H1 (cell line): ENCODE measurements around the gene GPANK1. TPM values are rescaled to one million over a fixed set of nuclear protein-coding genes. Genes with fewer than 3 reads are reported as not detected.
A peak's percentile ranks its signal among the peaks of the same experiment; 100 is the strongest.

Experiments used
- ATF2 ChIP-seq: IDR thresholded peaks from 2 replicates; pipeline ENCODE4 v1.6.1; 2012; ENCODE audit warnings: low read length, inconsistent platforms
- BCL11A ChIP-seq, 2 experiments: IDR thresholded peaks; one replicate each; pipeline ENCODE4 v1.6.1; 2011; ENCODE audit warnings: low read depth in 2 of 2, low read length in 2 of 2, mild to moderate bottlenecking in 2 of 2
- CHD1 ChIP-seq: IDR thresholded peaks from 2 replicates; pipeline ENCODE4 v1.6.1; 2012; ENCODE audit warnings: low read depth, low read length, improper control_type of control experiment
- CHD2 ChIP-seq: IDR thresholded peaks from 2 replicates; pipeline ENCODE4 v1.6.1; 2012; ENCODE audit warnings: low read length, improper control_type of control experiment
- FOSL1 ChIP-seq: IDR thresholded peaks from 2 replicates; pipeline ENCODE4 v1.6.1; 2011; ENCODE audit warnings: mild to moderate bottlenecking, low read depth, low read length, moderate library complexity; ENCODE audit not compliant: insufficient read depth
- GABPA ChIP-seq: IDR thresholded peaks from 2 replicates; pipeline ENCODE4 v1.6.1; 2011; ENCODE audit warnings: mild to moderate bottlenecking, low read length, moderate library complexity, borderline replicate concordance; ENCODE audit not compliant: insufficient read depth
- HDAC2 ChIP-seq, 2 experiments: fragments of 300-600 bp in 1 of 2; sonication (generic) in 1 of 2; IDR thresholded peaks; 2 replicates each; pipeline ENCODE4 v1.6.1; 2011 to 2012; ENCODE audit warnings: low read depth in 2 of 2, low read length in 2 of 2, mild to moderate bottlenecking in 2 of 2, moderate library complexity in 2 of 2, borderline replicate concordance in 1 of 2, inconsistent platforms in 1 of 2
- HDAC6 ChIP-seq: IDR thresholded peaks from one replicate; pipeline ENCODE4 v1.7.1; 2012; ENCODE audit warnings: low read depth, mild to moderate bottlenecking, inconsistent platforms, low read length, moderate library complexity
- JUN ChIP-seq: IDR thresholded peaks from 2 replicates; pipeline ENCODE4 v1.6.1; 2011; ENCODE audit warnings: low read depth, mild to moderate bottlenecking, improper control_type of control experiment, low read length
- MAX ChIP-seq: IDR thresholded peaks from 2 replicates; pipeline ENCODE4 v1.6.1; 2012; ENCODE audit warnings: inconsistent platforms
- POLR2AphosphoS5 ChIP-seq: IDR thresholded peaks from 2 replicates; pipeline ENCODE4 v1.6.1; 2011; ENCODE audit warnings: low read depth, low read length
- RBBP5 ChIP-seq: IDR thresholded peaks from 2 replicates; pipeline ENCODE4 v1.7.1; 2012; ENCODE audit warnings: low read depth, mild to moderate bottlenecking, inconsistent platforms, low read length, moderate library complexity, borderline replicate concordance
- SAP30 ChIP-seq: fragments of 300-600 bp; sonication (generic); IDR thresholded peaks from 2 replicates; pipeline ENCODE4 v1.7.1; 2012; ENCODE audit warnings: low read length, moderate library complexity, mild to moderate bottlenecking, inconsistent platforms; ENCODE audit not compliant: insufficient read depth, insufficient replicate concordance
- TCF12 ChIP-seq: IDR thresholded peaks from 2 replicates; pipeline ENCODE4 v1.6.1; 2011; ENCODE audit warnings: low read depth, mild to moderate bottlenecking, low read length
- TEAD4 ChIP-seq: IDR thresholded peaks from 2 replicates; pipeline ENCODE4 v1.6.1; 2012; ENCODE audit warnings: low read depth, low read length, inconsistent platforms, mixed read lengths
- USF2 ChIP-seq: IDR thresholded peaks from 2 replicates; pipeline ENCODE4 v1.6.1; 2011; ENCODE audit warnings: low read length, improper control_type of control experiment
- YY1 ChIP-seq: IDR thresholded peaks from 2 replicates; pipeline ENCODE4 v1.6.1; 2011; ENCODE audit warnings: low read depth, mild to moderate bottlenecking, low read length
- polyA plus RNA-seq, 7 experiments: library from polyadenylated mRNA; depleted of rRNA in 3 of 7; stranded (reverse) in 5 of 7; unstranded in 2 of 7; fragments of >200 nt in 5 of 7; fragments of 200-250 nt in 2 of 7; gene quantifications; 1 replicate in 5 of 7; 2 replicates in 1 of 7; 4 replicates in 1 of 7; pipeline versions ENCODE4 v1.2.1 to v1.2.3, GENCODE V29; 2011 to 2013; ENCODE audit warnings: missing spikeins in 2 of 7, mixed read lengths in 2 of 7
- total RNA-seq: library from RNA; stranded (reverse); fragmentation: NEBNext Ultra II Directional; extraction: Animal tissue kit (Norgen Biotek cat#: 25700); gene quantifications from 2 replicates; pipeline ENCODE4 v1.2.1, GENCODE V29; 2021
- TF ChIP-seq, protein P1 (sequence below): IDR thresholded peaks from 2 replicates; pipeline ENCODE4 v1.6.1; 2012; ENCODE audit warnings: inconsistent platforms

Gene GPANK1
- total and polyA plus RNA-seq, 2 of the 8 experiments (the other 6 are each of a cell fraction or from before 2014, with no cell fraction given) = 24.5 to 30.2 TPM

DNA sequence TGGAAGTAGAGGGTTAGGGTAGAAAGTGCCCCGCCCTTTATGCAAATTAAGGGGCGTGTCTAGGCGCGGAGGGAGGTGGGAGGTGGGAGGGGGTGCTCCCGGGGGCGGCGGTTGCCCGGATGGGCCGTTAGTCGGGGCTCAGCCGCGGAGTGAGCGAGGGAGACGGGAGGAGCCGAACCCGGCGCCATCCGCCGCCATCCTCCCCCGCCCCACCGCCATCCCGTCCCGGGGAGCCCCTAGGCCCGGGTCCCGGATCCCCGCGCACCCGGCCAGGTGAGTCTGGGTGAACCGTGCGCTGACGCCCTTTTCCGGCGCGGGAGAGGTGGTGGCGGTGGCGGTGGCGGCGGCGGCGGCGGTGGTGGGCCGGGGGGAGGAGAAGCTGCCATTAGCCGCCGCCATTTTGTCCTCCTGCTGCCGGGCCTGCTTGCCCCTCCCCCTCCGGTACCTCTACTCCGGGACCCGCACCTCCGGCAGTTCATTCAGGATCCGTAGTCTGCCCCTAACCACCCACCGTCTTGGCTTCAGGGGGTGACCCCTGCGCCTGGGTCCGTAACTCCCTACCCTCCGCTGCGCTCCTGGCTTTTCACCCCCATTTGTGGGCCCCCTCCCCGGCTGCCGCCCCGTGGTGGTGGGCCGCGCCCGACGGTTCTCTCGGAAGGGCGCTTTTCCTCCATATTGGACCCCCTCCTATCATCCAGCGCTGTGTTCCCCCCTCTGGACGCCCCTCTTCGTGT lies 44.0 kb downstream of the GPANK1 start, which contains the start of gene PRRC2A (continued):
- no peak for TF ChIP-seq SAP30
- TF ChIP-seq POLR2AphosphoS5 = peak; percentile 98
- no peak for TF ChIP-seq TEAD4
- TF ChIP-seq, protein P1, sequence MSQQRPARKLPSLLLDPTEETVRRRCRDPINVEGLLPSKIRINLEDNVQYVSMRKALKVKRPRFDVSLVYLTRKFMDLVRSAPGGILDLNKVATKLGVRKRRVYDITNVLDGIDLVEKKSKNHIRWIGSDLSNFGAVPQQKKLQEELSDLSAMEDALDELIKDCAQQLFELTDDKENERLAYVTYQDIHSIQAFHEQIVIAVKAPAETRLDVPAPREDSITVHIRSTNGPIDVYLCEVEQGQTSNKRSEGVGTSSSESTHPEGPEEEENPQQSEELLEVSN = no peak
- no peak for TF ChIP-seq CHD1
- 0 out of 2 replicates have a peak, but pooled peaks have one; percentile 30 for TF ChIP-seq RBBP5
- TF ChIP-seq ATF2 = no peak
- 0 out of 2 replicates have a peak, but pooled peaks have one; percentile 21 for TF ChIP-seq FOSL1
- TF ChIP-seq HDAC6 = no peak
- no peak for TF ChIP-seq JUN
- TF ChIP-seq HDAC2 (IDR thresholded peaks at IDR 0.05; ENCODE audit: borderline replicate concordance in 1 of 2, low read depth in 2 of 2, low read length in 2 of 2) = peak in 1 of 2 experiments; percentile 60; a peak in 1 of 4 replicates
- TF ChIP-seq GABPA = no peak
- peak; percentile 54; the same call in 1 of the 2 replicates for TF ChIP-seq MAX
- TF ChIP-seq USF2 = no peak
- TF ChIP-seq TCF12 = no peak
- peak; percentile 95 for TF ChIP-seq YY1
- TF ChIP-seq CHD2 = no peak
- no peak for TF ChIP-seq BCL11A (IDR thresholded peaks at IDR 0.05; ENCODE audit: low read depth in 2 of 2, low read length in 2 of 2)
